NB4 (cell line): ENCODE measurements around the gene PTMA.

ENCODE experiments used
- CTCF ChIP-seq: IDR thresholded peaks from one replicate; pipeline ENCODE4 v1.5.1; 2012; ENCODE audit warnings: low read depth, low read length
- MAX ChIP-seq: IDR thresholded peaks from 2 replicates; pipeline ENCODE4 v1.6.1; 2011; ENCODE audit warnings: low read depth, low read length
- MYC ChIP-seq: IDR thresholded peaks from 2 replicates; pipeline ENCODE4 v1.6.1; 2011; ENCODE audit warnings: low read depth, low read length
- POLR2A ChIP-seq: IDR thresholded peaks from 2 replicates; pipeline ENCODE4 v1.6.1; 2011; ENCODE audit warnings: mild to moderate bottlenecking; ENCODE audit not compliant: insufficient read length; ENCODE audit errors: extremely low read depth

GRCh38 chr2:231718799-231719198, 10.5 kb downstream of the PTMA start:
- TF ChIP-seq MAX = no peak
- TF ChIP-seq CTCF = no peak
- TF ChIP-seq POLR2A = no peak
- TF ChIP-seq MYC = no peak
